Cardiac muscle cell (in vitro differentiated cells and primary cell): ENCODE data around the gene FOXL2NB. TPM values are rescaled to one million over a fixed set of nuclear protein-coding genes. Genes with fewer than 3 reads are reported as not detected.
A peak's percentile ranks its signal among the peaks of the same experiment; 100 is the strongest.

Experiments
- DNase-seq, 2 donors: peaks; one replicate each; pipeline versions ENCODE4 v3.0.0 to v3.0.0-alpha.2; 2010 to 2017; ENCODE audit warnings: low read depth in 1 of 2, low spot score in 1 of 2
- H3K27ac ChIP-seq: fragments of 200-600 bp; sonication (generic); 2 replicates; pipeline ENCODE4 v1.5.1; 2016
- H3K27me3 ChIP-seq: fragments of 200-600 bp; sonication (generic); 2 replicates; pipeline ENCODE4 v1.6.0; 2016; ENCODE audit warnings: control low read depth
- H3K36me3 ChIP-seq: fragments of 200-600 bp; sonication (generic); 2 replicates; pipeline ENCODE4 v1.5.1; 2016; ENCODE audit warnings: control low read depth
- H3K4me1 ChIP-seq: fragments of 200-600 bp; sonication (generic); 2 replicates; pipeline ENCODE4 v1.8.1; 2017; ENCODE audit warnings: low read depth, mild to moderate bottlenecking, mixed run types
- H3K4me3 ChIP-seq: fragments of 200-600 bp; sonication (generic); 2 replicates; pipeline ENCODE4 v1.5.1; 2016; ENCODE audit warnings: mild to moderate bottlenecking
- H3K9me3 ChIP-seq: fragments of 200-600 bp; sonication (generic); 2 replicates; pipeline ENCODE4 v1.5.1; 2017; ENCODE audit warnings: low read depth, mild to moderate bottlenecking, control low read depth
- polyA plus RNA-seq: library from polyadenylated mRNA; unstranded; fragments of >200 nt; fragmentation: Nextera tagmentation; extraction: Ambion mirVana; gene quantifications from 2 replicates; pipeline ENCODE4 v1.2.1, GENCODE V29; 2016
- total RNA-seq: library from RNA; depleted of rRNA; stranded (reverse); fragments of >200 nt; gene quantifications from 2 replicates; pipeline ENCODE4 v1.2.3, GENCODE V29; 2016
- TF ChIP-seq, protein P1 (sequence below): IDR thresholded peaks from 2 replicates; pipeline ENCODE4 v1.5.1; 2012; ENCODE audit warnings: low read depth, mild to moderate bottlenecking, low read length

The FOXL2NB gene
- total and polyA plus RNA-seq, 2 experiments from 2014 or later = not detected

DNA sequence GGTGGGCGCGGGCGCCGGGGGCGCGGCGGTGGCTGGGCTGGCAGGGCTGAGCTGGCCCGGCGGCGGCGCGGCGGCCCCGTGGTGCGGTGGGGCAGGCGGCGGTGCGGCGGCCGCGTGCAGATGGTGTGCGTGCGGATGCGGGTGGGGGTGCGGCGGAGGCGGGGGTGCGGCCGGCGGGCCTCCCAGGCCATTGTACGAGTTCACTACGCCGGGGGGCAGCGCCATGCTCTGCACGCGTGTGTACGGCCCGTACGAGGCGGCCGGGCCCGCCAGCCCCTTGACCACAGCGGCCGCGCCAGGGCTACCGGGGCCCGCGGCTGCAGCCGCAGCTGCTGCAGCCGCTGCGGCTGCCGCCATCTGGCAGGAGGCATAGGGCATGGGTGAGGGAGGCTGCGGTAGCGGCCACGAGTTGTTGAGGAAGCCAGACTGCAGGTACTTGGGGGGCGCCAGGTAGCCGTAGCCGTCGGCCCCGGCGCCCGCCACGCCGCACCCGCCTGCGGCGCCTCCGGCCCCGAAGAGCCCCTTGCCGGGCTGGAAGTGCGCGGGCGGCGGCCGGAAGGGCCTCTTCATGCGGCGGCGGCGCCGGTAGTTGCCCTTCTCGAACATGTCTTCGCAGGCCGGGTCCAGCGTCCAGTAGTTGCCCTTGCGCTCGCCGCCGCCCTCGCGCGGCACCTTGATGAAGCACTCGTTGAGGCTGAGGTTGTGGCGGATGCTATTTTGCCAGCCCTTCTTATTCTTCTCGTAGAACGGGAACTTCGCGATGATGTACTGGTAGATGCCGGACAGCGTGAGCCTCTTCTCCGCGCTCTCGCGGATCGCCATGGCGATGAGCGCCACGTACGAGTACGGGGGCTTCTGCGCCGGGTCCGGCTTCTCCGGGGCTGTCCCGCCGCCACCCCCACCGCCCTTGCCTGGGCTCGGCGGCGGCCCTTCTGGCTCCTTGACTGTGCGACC lies 1.0 kb upstream of the FOXL2NB start:
- Histone ChIP-seq H3K27ac (no peak overlapping the region), H3K27me3 (peaks cover 100% of the 10 kb centered on the region), H3K9me3 (no peaks in the 10 kb centered on the region), H3K4me1 (peaks cover 11% of the 10 kb centered on the region), H3K36me3 (no peaks in the 10 kb centered on the region), H3K4me3 (peak overlapping the region; percentile 33)
- TF ChIP-seq, protein P1, sequence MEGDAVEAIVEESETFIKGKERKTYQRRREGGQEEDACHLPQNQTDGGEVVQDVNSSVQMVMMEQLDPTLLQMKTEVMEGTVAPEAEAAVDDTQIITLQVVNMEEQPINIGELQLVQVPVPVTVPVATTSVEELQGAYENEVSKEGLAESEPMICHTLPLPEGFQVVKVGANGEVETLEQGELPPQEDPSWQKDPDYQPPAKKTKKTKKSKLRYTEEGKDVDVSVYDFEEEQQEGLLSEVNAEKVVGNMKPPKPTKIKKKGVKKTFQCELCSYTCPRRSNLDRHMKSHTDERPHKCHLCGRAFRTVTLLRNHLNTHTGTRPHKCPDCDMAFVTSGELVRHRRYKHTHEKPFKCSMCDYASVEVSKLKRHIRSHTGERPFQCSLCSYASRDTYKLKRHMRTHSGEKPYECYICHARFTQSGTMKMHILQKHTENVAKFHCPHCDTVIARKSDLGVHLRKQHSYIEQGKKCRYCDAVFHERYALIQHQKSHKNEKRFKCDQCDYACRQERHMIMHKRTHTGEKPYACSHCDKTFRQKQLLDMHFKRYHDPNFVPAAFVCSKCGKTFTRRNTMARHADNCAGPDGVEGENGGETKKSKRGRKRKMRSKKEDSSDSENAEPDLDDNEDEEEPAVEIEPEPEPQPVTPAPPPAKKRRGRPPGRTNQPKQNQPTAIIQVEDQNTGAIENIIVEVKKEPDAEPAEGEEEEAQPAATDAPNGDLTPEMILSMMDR = peak; percentile 24
- peak in 1 of 2 donors; percentile 37 for DNase-seq

DNA sequence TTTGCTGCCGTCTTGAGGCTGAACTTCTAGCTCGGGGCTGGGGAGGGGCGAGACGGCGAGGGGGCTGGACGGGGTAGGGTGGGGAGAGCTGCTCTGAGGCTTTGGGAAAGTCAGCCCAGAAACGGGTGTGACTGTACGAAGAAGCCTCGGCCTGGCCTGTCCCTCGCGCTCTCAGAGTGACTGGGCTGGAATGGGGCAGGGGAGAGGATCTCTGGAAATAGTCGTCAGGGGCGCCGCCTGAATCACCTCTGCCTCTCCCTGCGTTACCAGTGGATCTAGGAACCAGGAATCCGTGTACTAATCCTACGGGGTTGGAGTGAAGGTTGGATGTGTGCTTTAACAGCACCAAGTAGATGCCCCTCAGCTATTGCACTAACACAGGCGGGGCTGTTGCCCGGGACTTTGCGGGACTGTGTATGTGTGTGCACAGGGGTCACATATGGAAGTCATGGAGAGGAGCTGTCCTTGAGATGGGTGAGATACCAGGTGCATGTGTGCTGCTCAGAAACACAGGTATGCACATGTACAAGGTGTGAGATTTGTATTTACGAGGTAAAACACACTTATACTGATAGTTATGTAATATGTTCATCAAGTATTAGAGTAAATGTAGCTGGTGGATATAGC lies 591 bp downstream of the FOXL2NB start:
- Histone ChIP-seq H3K4me1 (peaks cover 11% of the 10 kb centered on the region), H3K27me3 (peaks cover 100% of the 10 kb centered on the region), H3K27ac (no peak overlapping the region), H3K36me3 (no peaks in the 10 kb centered on the region), H3K9me3 (no peaks in the 10 kb centered on the region), H3K4me3 (peak overlapping the region; percentile 33)
- no peak for DNase-seq
- TF ChIP-seq, protein P1 = no peak

DNA sequence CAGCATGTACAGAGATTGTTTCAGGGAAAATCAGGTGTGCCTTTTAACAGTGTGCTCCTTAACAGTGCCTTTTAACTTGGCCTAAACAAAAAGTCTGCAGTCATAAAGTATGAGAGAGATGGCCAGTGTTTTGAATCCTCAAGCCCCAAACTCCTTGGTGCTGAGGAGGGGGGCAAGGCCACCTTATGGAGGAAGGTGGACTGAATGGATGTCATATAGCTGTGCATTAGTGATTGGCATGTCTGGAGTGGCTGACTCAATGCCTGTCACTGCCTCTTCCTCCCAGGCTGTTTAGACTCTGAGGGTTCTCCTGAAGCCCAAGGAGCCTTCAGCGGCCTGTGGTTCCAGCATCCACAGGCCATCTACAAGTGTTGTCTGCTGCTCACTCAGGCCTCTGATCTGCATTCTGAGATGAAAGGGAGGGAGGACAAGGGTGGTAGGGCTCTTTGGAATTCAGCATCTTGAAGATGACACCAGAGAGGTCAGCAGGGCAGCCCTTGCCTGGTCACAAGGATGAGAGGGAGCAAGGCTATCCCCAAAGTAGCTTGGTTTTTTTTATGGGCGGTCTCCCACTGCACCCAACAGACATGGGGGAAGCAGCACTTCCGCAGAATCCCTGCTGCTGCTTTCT lies 1.5 kb downstream of the FOXL2NB start:
- Histone ChIP-seq H3K4me1 (peaks cover 11% of the 10 kb centered on the region), H3K9me3 (no peaks in the 10 kb centered on the region), H3K27ac (no peak overlapping the region), H3K27me3 (peaks cover 100% of the 10 kb centered on the region), H3K36me3 (no peaks in the 10 kb centered on the region), H3K4me3 (no peak overlapping the region)
- TF ChIP-seq, protein P1 = no peak
- no peak for DNase-seq

DNA sequence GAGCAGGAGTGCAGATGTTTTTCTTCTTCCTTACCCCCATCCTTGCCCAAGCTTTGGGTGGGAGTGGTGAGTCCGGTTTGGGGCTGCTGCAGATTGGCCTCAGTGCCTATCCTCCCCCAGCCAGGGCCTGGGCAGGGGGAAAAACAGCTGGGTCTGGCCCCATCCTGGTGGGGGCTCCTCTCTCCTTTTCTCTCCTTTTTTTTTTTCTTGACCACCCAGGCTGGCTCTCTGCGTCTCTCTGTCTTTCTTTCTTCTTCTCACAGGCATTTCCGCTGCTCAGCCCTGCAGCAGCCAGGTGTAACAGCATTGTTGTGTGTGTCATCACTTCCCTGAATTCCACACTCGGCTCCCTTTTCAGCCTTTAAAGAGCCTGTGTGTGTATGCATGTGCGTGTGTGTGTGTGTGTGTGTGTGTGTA lies 2.0 kb downstream of the FOXL2NB start:
- Histone ChIP-seq H3K27ac (no peak overlapping the region), H3K4me3 (no peak overlapping the region), H3K4me1 (peaks cover 11% of the 10 kb centered on the region), H3K36me3 (no peaks in the 10 kb centered on the region), H3K9me3 (no peaks in the 10 kb centered on the region), H3K27me3 (peaks cover 100% of the 10 kb centered on the region)
- TF ChIP-seq, protein P1 = no peak
- DNase-seq = no peak

DNA sequence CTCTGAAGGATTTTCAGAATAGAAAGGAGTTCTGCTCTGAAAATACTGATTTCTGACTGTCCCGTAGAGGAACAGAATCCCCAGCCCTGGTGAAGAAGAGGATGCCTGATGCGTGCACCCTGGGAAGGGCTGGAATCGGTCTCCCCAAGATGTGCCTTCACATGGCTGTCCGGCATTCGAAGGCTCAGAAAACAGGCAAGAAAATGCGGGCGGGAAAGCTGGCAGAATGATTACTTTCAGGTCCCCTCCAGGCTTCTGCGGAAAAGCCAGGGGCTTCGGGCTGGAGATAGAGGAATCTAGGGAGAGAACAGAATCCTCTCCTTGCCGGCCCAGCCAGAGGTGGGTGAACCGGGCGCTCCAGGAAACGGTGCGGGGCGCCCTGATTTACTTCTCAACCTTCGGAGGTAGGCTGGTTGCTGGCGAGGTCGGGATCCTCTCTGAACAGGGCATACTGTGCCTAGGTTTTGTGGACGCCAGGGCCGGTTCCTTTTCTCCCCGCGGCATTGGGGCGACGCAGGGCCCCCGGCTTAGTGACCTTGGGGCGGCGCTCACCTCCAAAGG lies 2.5 kb downstream of the FOXL2NB start:
- H3K4me1 ChIP-seq = peaks cover 11% of the 10 kb centered on the region
- H3K27me3 ChIP-seq = peaks cover 100% of the 10 kb centered on the region
- no peaks in the 10 kb centered on the region for H3K9me3 ChIP-seq
- TF ChIP-seq, protein P1 = no peak
- no peak overlapping the region for H3K27ac ChIP-seq
- DNase-seq = no peak
- H3K4me3 ChIP-seq = peak overlapping the region; percentile 31
- H3K36me3 ChIP-seq = no peaks in the 10 kb centered on the region
